CD4-positive, alpha-beta T cell treated with Interleukin-10 for 1 hour (primary cell): Measurements from ENCODE around the gene HDGFL3.
"Not testable (repeated sequence)": the region's sequence is repeated elsewhere in the genome, so short reads cannot be mapped to it uniquely, and the experiment has no call there.

Experiments used
- DNase-seq: peaks from one replicate; pipeline ENCODE4 v3.0.0-alpha.2; 2020

The HDGFL3 gene

GRCh38 chr15:83094583-83094982 lies 113.0 kb downstream of the HDGFL3 start:
- no peak for DNase-seq

- DNase-seq: no peak
These were observed 115.2 kb downstream of the HDGFL3 start for GRCh38 chr15:83092309-83092976.

GRCh38 chr15:83091965-83092308 lies 115.7 kb downstream of the HDGFL3 start:
- DNase-seq: not testable (repeated sequence)

- no peak for DNase-seq
These were observed 117.2 kb downstream of the HDGFL3 start for GRCh38 chr15:83090465-83090864.

GRCh38 chr15:83088876-83089275 lies 118.7 kb downstream of the HDGFL3 start:
- DNase-seq: no peak

- no peak for DNase-seq
These were observed 120.0 kb downstream of the HDGFL3 start for GRCh38 chr15:83087576-83087975.

- DNase-seq: not testable (repeated sequence)
These were observed 121.6 kb downstream of the HDGFL3 start for GRCh38 chr15:83085864-83086552.

- not testable (repeated sequence) for DNase-seq
These were observed 122.2 kb downstream of the HDGFL3 start for GRCh38 chr15:83085461-83085860.

GRCh38 chr15:83082730-83083386 lies 124.8 kb downstream of the HDGFL3 start:
- no peak for DNase-seq

GRCh38 chr15:83081256-83082014 lies 126.2 kb downstream of the HDGFL3 start:
- no peak for DNase-seq

- DNase-seq: no peak
These were observed 128.9 kb downstream of the HDGFL3 start for GRCh38 chr15:83078712-83079111.
